HepG2 (cell line): Measurements from ENCODE around the gene PTGDS. TPM values are rescaled to one million over a fixed set of nuclear protein-coding genes. Genes with fewer than 3 reads are reported as not detected.

Experiments used
- ATAC-seq: fragments of 200-7000 bp; cut with Tn5 transposase; 3 replicates; pipeline ENCODE4 v1.9.1; 2020; ENCODE audit warnings: mild to moderate bottlenecking, moderate library complexity
- BruUV-seq: library from RNA; stranded (reverse); fragments of 400-500 nt; replicated peaks from 2 replicates; lab custom pipeline; 2021; lab: Mats Ljungman, UMichigan
- CTCF ChIA-PET: fragments of 300-600 bp; formaldehyde crosslinking; extraction: SDS; loops from one replicate; lab custom pipeline; 2021; ENCODE audit warnings: low total read pairs, inconsistent platforms, low intra/inter-chr PET ratio; lab: Yijun Ruan, JAX
- POLR2A ChIA-PET: fragments of 350-600 bp; sonication (Branson Sonifier 250); formaldehyde crosslinking; loops from one replicate; lab custom pipeline; 2020; ENCODE audit warnings: antibody characterized with exemption, inconsistent platforms; lab: Yijun Ruan, JAX
- DNase-seq: peaks from one replicate; pipeline ENCODE4 v3.0.0-alpha.2; 2015; ENCODE audit warnings: low spot score
- FAIRE-seq: peaks from 3 replicates; lab custom pipeline; 2011; peaks lifted over from hg19 to GRCh38; lab: Jason Lieb, UNC
- H2AFZ ChIP-seq: one replicate; pipeline ENCODE4 v1.6.1; 2011; ENCODE audit warnings: low read length, inconsistent platforms
- H3K27ac ChIP-seq: fragments of 300-600 bp; 3 replicates; pipeline ENCODE4 v1.8.0; 2011; ENCODE audit warnings: mixed run types, mild to moderate bottlenecking, mixed read lengths, low read length, inconsistent platforms; ENCODE audit not compliant: insufficient read depth; ENCODE audit errors: extremely low read length
- H3K27me3 ChIP-seq, 2 experiments: fragments of 200-600 bp in 1 of 2; 2 replicates in 1 of 2; 3 replicates in 1 of 2; pipeline versions ENCODE4 v1.6.0 to v1.8.0; 2011; ENCODE audit warnings: low read length in 2 of 2, mild to moderate bottlenecking in 2 of 2, moderate library complexity in 2 of 2, inconsistent platforms in 1 of 2; ENCODE audit not compliant: insufficient read depth in 2 of 2, control insufficient read depth in 1 of 2
- H3K36me3 ChIP-seq, 2 experiments: fragments of 200-600 bp in 1 of 2; replicated peaks in 1 of 2; 2 replicates in 1 of 2; 3 replicates in 1 of 2; pipeline versions ENCODE4 v1.5.1 to v1.8.0; 2011; ENCODE audit warnings: low read length in 2 of 2, inconsistent platforms in 1 of 2; ENCODE audit not compliant: insufficient read depth in 2 of 2, control insufficient read depth in 1 of 2
- H3K4me1 ChIP-seq: 2 replicates; pipeline ENCODE4 v1.5.1; 2012; ENCODE audit warnings: low read length, inconsistent platforms; ENCODE audit not compliant: insufficient read depth
- H3K4me2 ChIP-seq: 2 replicates; pipeline ENCODE4 v1.6.0; 2011; ENCODE audit warnings: low read depth, low read length, inconsistent platforms
- H3K4me3 ChIP-seq, 3 experiments: fragments of 200-600 bp in 1 of 3; sonication (generic), shearing (Covaris generic) in 1 of 3; replicated peaks in 1 of 3; 2 replicates each; pipeline ENCODE4 v1.5.1; 2011 to 2016; ENCODE audit warnings: low read length in 3 of 3, inconsistent platforms in 2 of 3, low read depth in 2 of 3, mild to moderate bottlenecking in 2 of 3, control low read depth in 1 of 3, mixed read lengths in 1 of 3; ENCODE audit not compliant: insufficient read depth in 1 of 3
- H3K79me2 ChIP-seq: one replicate; pipeline ENCODE4 v1.6.1; 2011; ENCODE audit warnings: low read length, inconsistent platforms; ENCODE audit not compliant: insufficient read depth
- H3K9ac ChIP-seq: 2 replicates; pipeline ENCODE4 v1.6.0; 2011; ENCODE audit warnings: mild to moderate bottlenecking, low read depth, low read length, inconsistent platforms; ENCODE audit not compliant: insufficient read depth
- H3K9me3 ChIP-seq: 2 replicates; pipeline ENCODE4 v1.5.1; 2012; ENCODE audit warnings: mild to moderate bottlenecking, low read length
- H4K20me1 ChIP-seq: 2 replicates; pipeline ENCODE4 v1.6.0; 2011; ENCODE audit warnings: inconsistent platforms, mild to moderate bottlenecking, low read length, moderate library complexity; ENCODE audit not compliant: insufficient read depth
- ADNP ChIP-seq: sonication (generic); formaldehyde crosslinking; IDR thresholded peaks from 2 replicates; pipeline ENCODE4 v1.4.0; 2020; ENCODE audit warnings: missing genetic modification reagents
- CREB1 ChIP-seq, 2 experiments: fragments of 450-650 bp in 1 of 2; IDR thresholded peaks; 2 replicates each; pipeline ENCODE4 v1.6.1; 2016 to 2017; ENCODE audit warnings: control low read depth in 1 of 2, mild to moderate bottlenecking in 1 of 2, missing compliant biosample characterization in 1 of 2, missing genetic modification characterization in 1 of 2
- MZF1 ChIP-seq: sonication (generic); formaldehyde crosslinking; IDR thresholded peaks from 2 replicates; pipeline ENCODE4 v1.8.1; 2023; ENCODE audit warnings: mild to moderate bottlenecking, missing genetic modification reagents, borderline replicate concordance
- NFE2L1 ChIP-seq: sonication (generic); formaldehyde crosslinking; IDR thresholded peaks from 2 replicates; pipeline ENCODE4 v1.4.0; 2020; ENCODE audit warnings: missing genetic modification reagents, mild to moderate bottlenecking, borderline replicate concordance
- RAD51 ChIP-seq: fragments of 450-650 bp; IDR thresholded peaks from 2 replicates; pipeline ENCODE4 v1.6.1; 2016; ENCODE audit warnings: borderline replicate concordance
- THAP11 ChIP-seq: IDR thresholded peaks from 2 replicates; pipeline ENCODE4 v1.6.1; 2016; ENCODE audit warnings: missing biosample characterization, missing genetic modification reagents
- ZBTB1 ChIP-seq: sonication (generic); formaldehyde crosslinking; IDR thresholded peaks from 2 replicates; pipeline ENCODE4 v1.4.0; 2020; ENCODE audit warnings: missing genetic modification reagents, borderline replicate concordance
- ZNF598 ChIP-seq: sonication (generic); formaldehyde crosslinking; IDR thresholded peaks from 2 replicates; pipeline ENCODE4 v1.5.1; 2020; ENCODE audit warnings: mild to moderate bottlenecking, missing genetic modification reagents, borderline replicate concordance
- ZNF672 ChIP-seq: sonication (generic); formaldehyde crosslinking; IDR thresholded peaks from 2 replicates; pipeline ENCODE4 v1.8.1; 2022; ENCODE audit warnings: missing genetic modification reagents
- WGBS: methylation state at CpG from one replicate; pipeline ENCODE4 v1.1.6; 2017; ENCODE audit warnings: low lambda C conversion rate; 5-methylcytosine and 5-hydroxymethylcytosine counted together
- in situ Hi-C: cut with HindIII; loops from 2 replicates; pipeline ENCODE4 v1.10.0; 2017; ENCODE audit warnings: low pct_unique_long_range_greater_than_20kb; ENCODE audit not compliant: extremely low pct_ligation_motif_present
- intact Hi-C: fragments of 100-400 bp; cut with micrococcal nuclease; formaldehyde crosslinking; loops from one replicate; pipeline ENCODE4 v1.10.0; 2022; ENCODE audit not compliant: unreplicated experiment
- polyA plus RNA-seq, 8 experiments: library from polyadenylated mRNA; depleted of rRNA in 3 of 8; stranded (reverse) in 7 of 8; unstranded in 1 of 8; fragments of >200 nt; fragmentation: Illumina TruSeq in 4 of 8; extraction: Trizol in 4 of 8; gene quantifications; 2 replicates each; pipeline versions ENCODE4 v1.2.1 to v1.2.3, GENCODE V29; 2011 to 2016; ENCODE audit warnings: low read depth in 4 of 8, missing spikeins in 1 of 8, mixed read lengths in 1 of 8; ENCODE audit not compliant: insufficient read depth in 1 of 8
- total RNA-seq, 5 experiments: library from RNA; depleted of rRNA; stranded (reverse); fragments of >200 nt; fragmentation: Illumina TruSeq; extraction: Trizol; gene quantifications; 2 replicates each; pipeline ENCODE4 v1.2.3, GENCODE V29; 2016; ENCODE audit warnings: low read depth in 1 of 5
- TF ChIP-seq, protein P1 (sequence below): sonication (generic); formaldehyde crosslinking; IDR thresholded peaks from 2 replicates; pipeline ENCODE4 v1.4.0; 2020; ENCODE audit warnings: missing genetic modification reagents, mild to moderate bottlenecking, borderline replicate concordance
- TF ChIP-seq, protein P2 (sequence below), 2 experiments: sonication (generic) in 1 of 2; formaldehyde crosslinking in 1 of 2; IDR thresholded peaks; 2 replicates each; pipeline versions ENCODE4 v1.5.1 to v1.6.1; 2011 to 2020; ENCODE audit warnings: borderline replicate concordance in 1 of 2, low read depth in 1 of 2, low read length in 1 of 2, mild to moderate bottlenecking in 1 of 2, missing genetic modification reagents in 1 of 2, moderate library complexity in 1 of 2
- TF ChIP-seq, protein P3 (sequence below): sonication (generic); formaldehyde crosslinking; IDR thresholded peaks from 2 replicates; pipeline ENCODE4 v1.5.0; 2020; ENCODE audit warnings: mild to moderate bottlenecking, missing genetic modification reagents
- TF ChIP-seq, protein P4 (sequence below): sonication (generic); formaldehyde crosslinking; conservative IDR thresholded peaks from 2 replicates; pipeline ENCODE4 v1.4.0; 2020; ENCODE audit warnings: mild to moderate bottlenecking, missing genetic modification reagents, moderate library complexity

Gene PTGDS
- total and polyA plus RNA-seq, 2 of the 13 experiments (the other 11 are each of a cell fraction or from before 2014, with no cell fraction given), result 0.33 to 0.50 TPM

DNA sequence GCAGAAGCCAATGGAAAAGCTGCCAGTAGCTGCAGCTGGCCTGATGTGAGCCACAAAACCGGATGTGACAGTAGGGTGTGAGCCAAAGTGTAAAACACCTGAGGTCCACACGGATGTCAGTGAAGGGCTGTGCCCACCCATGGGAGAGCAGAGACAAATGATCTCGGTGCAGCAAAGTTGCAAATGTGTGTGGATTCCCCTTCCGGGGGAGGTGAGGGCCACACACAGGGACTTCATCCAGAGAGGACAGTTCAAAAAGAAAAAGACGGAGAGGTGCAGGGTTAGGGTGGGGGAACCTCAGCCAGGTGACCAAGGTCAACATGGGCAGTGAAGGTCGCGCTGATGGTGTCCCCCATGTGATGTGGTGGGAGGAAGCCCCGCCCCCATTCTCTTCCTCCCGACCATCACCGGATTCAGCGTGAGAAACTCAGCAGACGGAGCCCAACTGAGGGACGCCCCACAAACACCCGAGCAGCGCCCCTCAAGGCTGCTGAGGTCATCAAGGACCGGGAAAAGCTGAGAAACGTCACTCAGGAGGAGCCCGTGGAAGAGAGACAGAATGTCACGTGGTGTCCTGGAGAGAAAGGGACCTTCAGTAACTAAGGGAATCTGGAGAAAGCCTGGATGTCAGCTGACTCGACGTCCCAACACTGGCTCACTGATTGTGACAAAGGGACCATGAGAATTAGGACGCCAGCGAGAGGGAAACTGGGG is 11.4 kb upstream of the PTGDS start:
- BruUV-seq, result no TSS peak
- no peak overlapping the region for H2AFZ ChIP-seq
- ATAC-seq, result no peak
- TF ChIP-seq, protein P1, sequence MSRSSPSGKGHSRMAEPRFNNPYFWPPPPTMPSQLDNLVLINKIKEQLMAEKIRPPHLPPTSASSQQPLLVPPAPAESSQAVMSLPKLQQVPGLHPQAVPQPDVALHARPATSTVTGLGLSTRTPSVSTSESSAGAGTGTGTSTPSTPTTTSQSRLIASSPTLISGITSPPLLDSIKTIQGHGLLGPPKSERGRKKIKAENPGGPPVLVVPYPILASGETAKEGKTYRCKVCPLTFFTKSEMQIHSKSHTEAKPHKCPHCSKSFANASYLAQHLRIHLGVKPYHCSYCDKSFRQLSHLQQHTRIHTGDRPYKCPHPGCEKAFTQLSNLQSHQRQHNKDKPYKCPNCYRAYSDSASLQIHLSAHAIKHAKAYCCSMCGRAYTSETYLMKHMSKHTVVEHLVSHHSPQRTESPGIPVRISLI, result no peak
- no peak for TF ChIP-seq ADNP (CRISPR knock-in tag)
- peak; percentile 53; the same call in 1 of the 2 replicates for TF ChIP-seq RAD51
- TF ChIP-seq ZBTB1, result no peak
- TF ChIP-seq, protein P2, sequence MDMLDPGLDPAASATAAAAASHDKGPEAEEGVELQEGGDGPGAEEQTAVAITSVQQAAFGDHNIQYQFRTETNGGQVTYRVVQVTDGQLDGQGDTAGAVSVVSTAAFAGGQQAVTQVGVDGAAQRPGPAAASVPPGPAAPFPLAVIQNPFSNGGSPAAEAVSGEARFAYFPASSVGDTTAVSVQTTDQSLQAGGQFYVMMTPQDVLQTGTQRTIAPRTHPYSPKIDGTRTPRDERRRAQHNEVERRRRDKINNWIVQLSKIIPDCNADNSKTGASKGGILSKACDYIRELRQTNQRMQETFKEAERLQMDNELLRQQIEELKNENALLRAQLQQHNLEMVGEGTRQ (IDR thresholded peaks at IDR 0.05; ENCODE audit: low read depth, low read length), result peak; percentile 63
- TF ChIP-seq, protein P2 (CRISPR knock-in tag; IDR thresholded peaks at IDR 0.05; ENCODE audit: borderline replicate concordance), result no peak
- TF ChIP-seq, protein P3, sequence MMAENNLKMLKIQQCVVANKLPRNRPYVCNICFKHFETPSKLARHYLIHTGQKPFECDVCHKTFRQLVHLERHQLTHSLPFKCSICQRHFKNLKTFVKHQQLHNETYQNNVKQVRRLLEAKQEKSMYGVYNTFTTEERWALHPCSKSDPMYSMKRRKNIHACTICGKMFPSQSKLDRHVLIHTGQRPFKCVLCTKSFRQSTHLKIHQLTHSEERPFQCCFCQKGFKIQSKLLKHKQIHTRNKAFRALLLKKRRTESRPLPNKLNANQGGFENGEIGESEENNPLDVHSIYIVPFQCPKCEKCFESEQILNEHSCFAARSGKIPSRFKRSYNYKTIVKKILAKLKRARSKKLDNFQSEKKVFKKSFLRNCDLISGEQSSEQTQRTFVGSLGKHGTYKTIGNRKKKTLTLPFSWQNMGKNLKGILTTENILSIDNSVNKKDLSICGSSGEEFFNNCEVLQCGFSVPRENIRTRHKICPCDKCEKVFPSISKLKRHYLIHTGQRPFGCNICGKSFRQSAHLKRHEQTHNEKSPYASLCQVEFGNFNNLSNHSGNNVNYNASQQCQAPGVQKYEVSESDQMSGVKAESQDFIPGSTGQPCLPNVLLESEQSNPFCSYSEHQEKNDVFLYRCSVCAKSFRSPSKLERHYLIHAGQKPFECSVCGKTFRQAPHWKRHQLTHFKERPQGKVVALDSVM, result no peak
- TF ChIP-seq ZNF672, result no peak
- peak; percentile 36; the same call in 1 of the 2 replicates for TF ChIP-seq CREB1 (IDR thresholded peaks at IDR 0.05)
- no peak for TF ChIP-seq CREB1 (CRISPR knock-in tag; IDR thresholded peaks at IDR 0.05)
- no peak for TF ChIP-seq NFE2L1 (CRISPR knock-in tag)
- TF ChIP-seq MZF1 (CRISPR knock-in tag), result no peak
- TF ChIP-seq ZNF598 (CRISPR knock-in tag), result no peak
- TF ChIP-seq THAP11, result no peak
- TF ChIP-seq, protein P4, sequence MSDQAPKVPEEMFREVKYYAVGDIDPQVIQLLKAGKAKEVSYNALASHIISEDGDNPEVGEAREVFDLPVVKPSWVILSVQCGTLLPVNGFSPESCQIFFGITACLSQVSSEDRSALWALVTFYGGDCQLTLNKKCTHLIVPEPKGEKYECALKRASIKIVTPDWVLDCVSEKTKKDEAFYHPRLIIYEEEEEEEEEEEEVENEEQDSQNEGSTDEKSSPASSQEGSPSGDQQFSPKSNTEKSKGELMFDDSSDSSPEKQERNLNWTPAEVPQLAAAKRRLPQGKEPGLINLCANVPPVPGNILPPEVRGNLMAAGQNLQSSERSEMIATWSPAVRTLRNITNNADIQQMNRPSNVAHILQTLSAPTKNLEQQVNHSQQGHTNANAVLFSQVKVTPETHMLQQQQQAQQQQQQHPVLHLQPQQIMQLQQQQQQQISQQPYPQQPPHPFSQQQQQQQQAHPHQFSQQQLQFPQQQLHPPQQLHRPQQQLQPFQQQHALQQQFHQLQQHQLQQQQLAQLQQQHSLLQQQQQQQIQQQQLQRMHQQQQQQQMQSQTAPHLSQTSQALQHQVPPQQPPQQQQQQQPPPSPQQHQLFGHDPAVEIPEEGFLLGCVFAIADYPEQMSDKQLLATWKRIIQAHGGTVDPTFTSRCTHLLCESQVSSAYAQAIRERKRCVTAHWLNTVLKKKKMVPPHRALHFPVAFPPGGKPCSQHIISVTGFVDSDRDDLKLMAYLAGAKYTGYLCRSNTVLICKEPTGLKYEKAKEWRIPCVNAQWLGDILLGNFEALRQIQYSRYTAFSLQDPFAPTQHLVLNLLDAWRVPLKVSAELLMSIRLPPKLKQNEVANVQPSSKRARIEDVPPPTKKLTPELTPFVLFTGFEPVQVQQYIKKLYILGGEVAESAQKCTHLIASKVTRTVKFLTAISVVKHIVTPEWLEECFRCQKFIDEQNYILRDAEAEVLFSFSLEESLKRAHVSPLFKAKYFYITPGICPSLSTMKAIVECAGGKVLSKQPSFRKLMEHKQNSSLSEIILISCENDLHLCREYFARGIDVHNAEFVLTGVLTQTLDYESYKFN (CRISPR knock-in tag), result no peak

More for the DNA sequence above, 11.4 kb upstream of the PTGDS start:
- Histone ChIP-seq H3K9me3 (no peaks in the 10 kb centered on the region), H3K79me2 (no peaks in the 10 kb centered on the region), H4K20me1 (no peaks in the 10 kb centered on the region), H3K4me3 (no peak overlapping the region), H3K36me3 (no peaks in the 10 kb centered on the region), H3K4me1 (peaks cover 32% of the 10 kb centered on the region), H3K27ac (no peak overlapping the region), H3K4me2 (no peak overlapping the region), H3K27me3 (peaks cover 25 to 58% of the 10 kb centered on the region in 2 experiments), H3K9ac (no peak overlapping the region)
- WGBS, result 22% methylated on average over 13 of the region's 23 CpGs
- DNase-seq (no peak), FAIRE-seq (no peak)
- POLR2A ChIA-PET, result interaction anchor here (1.2 kb wide), 1 partner anchor 16 kb away, joined by 4 read pairs; no protein-coding TSS in a partner anchor
- intact Hi-C loops (no loop called here), in situ Hi-C loops (no loop called here)
- CTCF ChIA-PET, result no interaction called here
